Measurements from ENCODE around the gene MACROH2A1.

DNA sequence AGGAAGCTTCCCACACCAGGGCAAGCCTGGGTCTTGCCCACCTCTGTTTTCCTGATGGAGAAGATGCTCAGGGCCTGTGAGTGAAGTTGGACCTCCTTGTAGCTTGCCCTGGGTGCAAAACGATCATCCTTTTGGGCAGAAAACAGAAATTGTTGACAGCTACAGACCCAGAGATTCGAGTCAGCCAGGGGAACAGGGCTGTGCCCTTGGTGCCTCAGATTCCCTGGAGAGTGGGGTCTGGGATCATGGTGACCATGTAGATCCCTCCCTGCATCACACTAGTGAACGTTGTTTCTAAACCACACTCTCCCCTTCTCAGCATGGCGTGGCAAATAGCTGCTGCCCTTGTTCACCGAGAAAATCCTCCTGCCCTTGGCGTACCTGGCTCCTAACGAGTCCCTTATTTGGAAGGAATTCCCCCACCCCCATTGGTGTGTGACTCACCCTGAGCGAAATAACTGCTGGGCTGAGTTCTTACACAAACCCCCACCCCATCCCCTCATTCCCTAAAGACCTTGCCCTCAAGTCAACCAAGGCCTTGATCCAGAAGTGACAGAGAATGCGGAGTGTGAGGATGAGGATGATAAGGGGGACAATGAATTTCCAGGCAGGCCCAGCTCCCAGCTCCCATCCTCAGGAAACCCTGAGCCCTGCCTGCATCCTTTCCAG, 49.2 kb upstream of the MACROH2A1 start:
- TF ChIP-seq POLR2AphosphoS5 (IDR thresholded peaks at IDR 0.05) (no peak), POLR2A (IDR thresholded peaks at IDR 0.05) (no peak)
- TF ChIP-seq, protein P1, sequence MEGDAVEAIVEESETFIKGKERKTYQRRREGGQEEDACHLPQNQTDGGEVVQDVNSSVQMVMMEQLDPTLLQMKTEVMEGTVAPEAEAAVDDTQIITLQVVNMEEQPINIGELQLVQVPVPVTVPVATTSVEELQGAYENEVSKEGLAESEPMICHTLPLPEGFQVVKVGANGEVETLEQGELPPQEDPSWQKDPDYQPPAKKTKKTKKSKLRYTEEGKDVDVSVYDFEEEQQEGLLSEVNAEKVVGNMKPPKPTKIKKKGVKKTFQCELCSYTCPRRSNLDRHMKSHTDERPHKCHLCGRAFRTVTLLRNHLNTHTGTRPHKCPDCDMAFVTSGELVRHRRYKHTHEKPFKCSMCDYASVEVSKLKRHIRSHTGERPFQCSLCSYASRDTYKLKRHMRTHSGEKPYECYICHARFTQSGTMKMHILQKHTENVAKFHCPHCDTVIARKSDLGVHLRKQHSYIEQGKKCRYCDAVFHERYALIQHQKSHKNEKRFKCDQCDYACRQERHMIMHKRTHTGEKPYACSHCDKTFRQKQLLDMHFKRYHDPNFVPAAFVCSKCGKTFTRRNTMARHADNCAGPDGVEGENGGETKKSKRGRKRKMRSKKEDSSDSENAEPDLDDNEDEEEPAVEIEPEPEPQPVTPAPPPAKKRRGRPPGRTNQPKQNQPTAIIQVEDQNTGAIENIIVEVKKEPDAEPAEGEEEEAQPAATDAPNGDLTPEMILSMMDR (IDR thresholded peaks at IDR 0.05), result no peak
